HG03025 (cell line): Measurements from ENCODE around the gene STK39.

Experiments used
- ATAC-seq: cut with Tn5 transposase; IDR thresholded peaks from one replicate; pipeline ENCODE4 v1.9.1; 2021; ENCODE audit warnings: mild to moderate bottlenecking, moderate library complexity; ENCODE audit not compliant: unreplicated experiment, low FRiP score

Gene STK39

GRCh38 chr2:167966937-167967913 lies 280.2 kb downstream of the STK39 start:
- no peak for ATAC-seq

DNA sequence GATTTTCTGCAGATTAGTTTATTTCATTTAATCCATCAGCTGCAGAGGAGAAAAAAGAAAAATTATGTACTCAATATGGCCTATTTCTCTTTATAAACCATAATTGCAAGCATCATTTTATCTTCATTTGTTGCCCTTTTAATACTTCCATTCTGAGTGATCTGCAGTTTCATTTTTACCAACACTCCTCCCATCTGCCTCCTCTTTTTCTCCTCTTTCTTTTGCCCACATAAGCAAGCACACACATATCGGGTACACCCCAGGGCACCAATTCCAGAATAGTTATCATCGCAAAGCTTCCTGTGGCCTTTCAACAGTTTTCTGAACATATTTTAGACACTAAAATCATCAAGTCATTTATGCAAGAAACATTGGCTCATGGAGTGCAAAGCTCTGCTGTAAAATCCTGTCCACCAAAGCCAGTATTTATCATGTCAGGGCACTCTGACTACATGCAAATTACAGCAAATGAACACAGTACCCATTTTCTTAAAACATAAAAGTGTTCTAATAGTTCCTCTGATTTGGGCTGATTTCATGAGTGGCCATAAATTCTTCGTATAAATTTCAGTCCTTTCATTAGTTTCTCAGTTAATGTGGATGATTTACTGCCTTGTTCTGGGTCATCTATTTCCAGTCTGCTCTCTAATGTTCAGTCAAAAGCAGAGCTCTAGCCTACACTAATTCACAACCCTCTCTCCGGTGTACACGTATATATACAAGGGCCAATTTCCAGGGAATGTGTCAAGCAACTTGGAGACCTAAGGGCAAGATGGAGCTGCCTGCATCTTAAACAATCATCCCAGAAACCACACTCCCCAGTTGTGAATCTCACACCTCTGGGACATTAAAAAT lies 281.3 kb downstream of the STK39 start:
- ATAC-seq: no peak

DNA sequence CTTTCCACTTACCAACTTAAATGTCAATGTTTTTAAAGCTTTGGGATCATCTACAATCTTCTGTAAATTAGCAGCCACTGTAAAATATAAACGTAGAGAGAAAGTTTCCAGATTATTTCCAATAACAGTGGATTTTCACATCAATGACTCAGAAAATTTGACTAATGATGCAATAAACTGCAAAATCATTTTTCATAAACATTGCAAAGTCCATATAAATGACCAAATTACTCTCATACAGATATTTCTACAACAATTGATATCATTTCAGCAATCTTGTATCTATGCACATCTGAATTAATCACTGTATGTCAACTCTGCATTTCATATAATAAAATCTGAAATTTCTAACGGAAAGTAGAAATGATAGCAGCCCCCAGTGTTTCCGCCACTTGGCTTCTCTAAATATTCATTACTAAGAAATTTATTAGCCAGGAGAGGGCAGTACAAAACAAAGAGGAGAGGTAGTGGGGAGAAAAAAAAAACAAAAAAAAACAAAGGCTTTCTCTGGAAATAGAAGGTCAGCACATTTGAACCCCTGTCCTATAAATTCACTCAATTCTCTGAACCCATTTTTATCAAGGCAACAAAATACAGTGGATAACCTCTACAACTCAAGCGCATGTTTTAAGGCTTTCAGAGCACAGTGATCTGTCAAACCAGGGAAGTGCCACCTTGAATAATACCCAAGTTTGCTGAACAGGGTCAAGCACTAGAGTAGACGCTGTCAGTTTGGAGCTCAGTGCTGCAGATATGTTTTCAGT lies 282.6 kb downstream of the STK39 start:
- no peak for ATAC-seq

- ATAC-seq: no peak
These were observed 283.3 kb downstream of the STK39 start for GRCh38 chr2:167963899-167964649.

DNA sequence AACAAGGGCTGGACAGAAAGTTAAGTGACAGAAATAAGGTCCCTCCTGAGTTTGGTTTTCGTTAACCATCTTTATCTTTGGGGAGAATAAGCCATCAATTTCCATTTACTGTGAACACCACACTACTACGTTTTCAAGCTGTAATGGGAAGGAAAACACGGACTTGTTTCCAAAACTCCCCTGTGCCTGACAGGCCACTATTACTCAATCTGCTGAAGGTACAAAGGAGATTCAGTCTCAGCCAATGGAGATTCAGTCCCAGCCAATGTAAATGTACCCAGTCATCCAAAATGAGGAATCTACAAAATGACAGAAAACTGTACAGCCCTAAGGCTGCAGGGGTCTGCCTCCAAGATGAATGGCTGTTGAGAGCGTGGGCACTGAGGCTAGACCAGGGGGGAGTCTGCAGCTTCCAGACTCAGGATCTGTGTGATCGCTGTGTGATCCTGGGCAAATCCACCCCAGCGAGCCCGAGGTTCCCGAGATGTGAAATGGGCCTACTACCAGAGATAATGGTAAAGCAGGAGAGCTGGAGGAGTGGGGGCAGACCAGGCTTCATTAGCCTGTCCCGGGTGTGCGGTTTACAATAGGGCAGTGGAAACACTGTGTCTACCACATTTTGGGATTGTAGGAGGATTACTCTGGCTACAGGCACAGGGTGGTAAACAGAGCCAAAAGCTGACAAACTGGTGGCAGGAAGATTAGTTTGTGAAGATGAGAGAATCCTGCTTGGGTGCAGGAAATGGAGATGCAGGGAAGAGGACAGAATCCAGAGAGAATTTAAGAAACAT lies 284.8 kb downstream of the STK39 start:
- ATAC-seq: no peak

- no peak for ATAC-seq
These were observed 285.8 kb downstream of the STK39 start for GRCh38 chr2:167961536-167962048.

GRCh38 chr2:167960089-167960747 lies 287.2 kb downstream of the STK39 start:
- ATAC-seq: no peak

DNA sequence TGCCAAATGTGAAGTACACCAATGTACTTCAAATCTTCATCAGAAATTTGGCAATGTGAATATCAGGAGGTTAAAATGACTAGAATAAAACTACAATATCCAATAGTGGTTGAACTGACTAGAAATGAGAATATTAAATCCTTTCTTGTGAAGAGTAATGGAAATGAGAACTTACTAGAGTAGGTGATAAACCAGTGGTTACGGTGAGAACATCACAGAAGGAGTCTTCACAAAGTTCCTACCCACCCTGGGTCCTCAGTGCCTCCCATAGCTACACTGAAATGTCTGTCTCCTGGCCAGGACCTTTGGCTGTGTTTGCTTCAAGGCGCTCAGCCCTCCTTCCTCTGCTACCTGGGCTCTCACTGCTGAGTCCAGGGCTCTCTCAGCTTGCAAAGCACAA lies 289.7 kb downstream of the STK39 start:
- ATAC-seq: no peak

- no peak for ATAC-seq
These were observed 292.0 kb downstream of the STK39 start for GRCh38 chr2:167955264-167955906.

DNA sequence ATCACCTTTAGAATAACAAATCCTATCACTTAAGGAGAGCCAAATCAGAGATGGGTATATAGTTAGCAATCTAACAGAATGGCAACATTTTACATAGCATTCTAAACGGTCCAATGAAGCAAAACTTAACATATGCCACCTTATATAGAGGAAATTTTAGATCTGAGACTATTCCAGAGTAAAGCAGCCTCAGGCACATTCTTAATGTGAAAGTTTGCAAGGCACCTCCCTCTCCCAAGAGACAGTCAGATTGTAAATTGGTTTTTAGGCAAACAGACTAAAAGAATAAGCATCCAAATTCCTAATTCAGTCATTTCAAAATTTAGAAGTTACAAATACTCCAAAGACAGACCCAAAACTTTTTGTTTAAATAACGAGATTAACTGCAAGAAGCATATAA lies 292.9 kb downstream of the STK39 start:
- no peak for ATAC-seq

- no peak for ATAC-seq
These were observed 293.6 kb downstream of the STK39 start for GRCh38 chr2:167953776-167954175.

DNA sequence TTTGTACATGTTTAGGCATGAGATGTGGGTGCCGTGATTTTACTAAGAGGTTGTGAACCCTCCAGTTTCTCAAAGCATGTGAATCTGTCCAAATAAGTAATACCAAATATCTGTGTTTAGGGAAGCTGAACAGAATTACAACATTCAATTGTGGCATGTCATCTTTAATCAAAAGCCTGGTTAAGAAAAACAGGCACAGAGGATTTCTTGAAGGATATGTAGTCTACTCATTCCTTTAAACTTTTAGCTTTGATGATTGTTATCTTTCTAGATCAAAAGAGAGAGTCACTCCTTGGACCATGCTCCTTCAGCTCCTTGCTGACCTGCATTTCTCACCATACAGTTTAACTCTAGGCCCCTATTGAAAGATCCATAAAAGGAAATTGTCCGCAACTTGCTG lies 296.8 kb downstream of the STK39 start:
- no peak for ATAC-seq

DNA sequence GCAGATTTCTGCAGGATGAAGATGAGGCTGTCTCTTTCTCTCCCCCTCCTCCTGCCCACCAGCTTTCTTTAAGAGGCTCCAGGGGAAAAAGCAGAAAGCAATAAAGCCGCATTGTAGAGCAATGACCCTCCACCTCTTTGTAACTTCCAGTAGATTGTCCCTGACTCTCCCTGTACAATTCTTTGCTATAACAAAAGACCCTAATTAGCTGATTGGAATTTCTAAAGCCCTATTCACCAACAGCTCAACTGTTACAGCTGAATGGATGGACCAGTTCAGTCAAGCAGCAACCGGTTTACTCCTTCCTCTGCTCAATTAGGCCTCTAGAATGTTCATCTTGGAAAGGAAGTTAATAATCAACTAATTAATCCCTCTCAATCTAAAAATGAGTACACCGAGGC lies 301.0 kb downstream of the STK39 start:
- no peak for ATAC-seq

DNA sequence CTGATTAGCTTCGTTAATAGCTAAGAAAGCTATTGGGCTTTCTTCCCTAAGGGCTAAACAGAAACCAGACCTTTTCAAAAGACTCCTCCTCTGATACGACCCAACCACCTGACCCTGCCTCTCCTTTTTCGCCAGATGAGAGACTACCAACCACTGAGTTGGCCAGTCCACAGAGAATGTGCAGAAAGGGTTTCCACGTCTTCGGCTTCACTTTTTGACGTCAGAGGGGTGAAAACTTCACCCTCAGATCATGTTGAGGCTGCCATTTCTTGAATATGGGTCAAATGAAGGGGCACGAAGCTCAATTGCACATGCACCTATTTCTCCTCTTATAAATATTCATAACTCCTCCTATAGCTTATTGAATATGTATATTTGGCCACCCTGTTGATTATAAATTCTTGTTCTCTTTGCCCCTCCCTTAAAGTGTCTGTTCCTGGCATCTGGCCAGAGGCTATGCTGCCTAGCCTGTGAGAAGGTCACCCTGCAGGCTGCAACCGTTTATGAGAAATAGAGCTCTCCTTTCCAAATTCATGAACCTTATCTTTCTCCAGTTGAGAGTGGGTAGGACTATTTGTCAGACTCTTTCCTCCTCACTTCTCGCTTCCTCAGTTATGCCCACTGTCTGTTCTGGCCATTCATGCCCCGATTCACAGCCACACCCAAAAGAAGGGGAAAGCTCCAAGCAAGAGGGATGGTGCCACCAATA lies 301.6 kb downstream of the STK39 start:
- no peak for ATAC-seq

- ATAC-seq: no peak
These were observed 302.4 kb downstream of the STK39 start for GRCh38 chr2:167944825-167945659.

DNA sequence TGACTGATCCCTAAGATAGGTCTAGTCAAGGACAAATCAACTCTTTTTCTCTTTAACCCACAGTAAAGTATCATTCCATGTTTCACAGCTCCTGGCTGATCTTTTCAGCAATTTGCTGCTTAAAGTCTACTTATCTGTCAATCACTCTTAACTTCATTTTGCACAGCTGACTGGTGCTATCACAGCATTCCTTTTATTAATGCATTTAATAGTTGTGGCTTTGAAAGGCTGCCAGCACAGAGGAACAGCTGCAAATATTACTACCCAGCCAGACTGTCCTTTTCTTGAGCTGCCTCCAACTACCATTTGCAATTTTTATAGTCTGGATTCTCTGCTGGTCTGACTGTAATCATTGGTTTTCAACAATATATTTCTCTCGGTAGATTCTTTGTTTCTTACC lies 303.5 kb downstream of the STK39 start:
- ATAC-seq: no peak
